Bone marrow (tissue), 2 donors: ENCODE measurements around the gene TFDP1.
"Not testable (repeated sequence)": the region's sequence is repeated elsewhere in the genome, so short reads cannot be mapped to it uniquely, and the experiment has no call there.

Experiments
- DNase-seq, 2 donors: peaks; one replicate each; lab custom pipeline; 2025; lab: John Stamatoyannopoulos, UW

The TFDP1 gene

DNA sequence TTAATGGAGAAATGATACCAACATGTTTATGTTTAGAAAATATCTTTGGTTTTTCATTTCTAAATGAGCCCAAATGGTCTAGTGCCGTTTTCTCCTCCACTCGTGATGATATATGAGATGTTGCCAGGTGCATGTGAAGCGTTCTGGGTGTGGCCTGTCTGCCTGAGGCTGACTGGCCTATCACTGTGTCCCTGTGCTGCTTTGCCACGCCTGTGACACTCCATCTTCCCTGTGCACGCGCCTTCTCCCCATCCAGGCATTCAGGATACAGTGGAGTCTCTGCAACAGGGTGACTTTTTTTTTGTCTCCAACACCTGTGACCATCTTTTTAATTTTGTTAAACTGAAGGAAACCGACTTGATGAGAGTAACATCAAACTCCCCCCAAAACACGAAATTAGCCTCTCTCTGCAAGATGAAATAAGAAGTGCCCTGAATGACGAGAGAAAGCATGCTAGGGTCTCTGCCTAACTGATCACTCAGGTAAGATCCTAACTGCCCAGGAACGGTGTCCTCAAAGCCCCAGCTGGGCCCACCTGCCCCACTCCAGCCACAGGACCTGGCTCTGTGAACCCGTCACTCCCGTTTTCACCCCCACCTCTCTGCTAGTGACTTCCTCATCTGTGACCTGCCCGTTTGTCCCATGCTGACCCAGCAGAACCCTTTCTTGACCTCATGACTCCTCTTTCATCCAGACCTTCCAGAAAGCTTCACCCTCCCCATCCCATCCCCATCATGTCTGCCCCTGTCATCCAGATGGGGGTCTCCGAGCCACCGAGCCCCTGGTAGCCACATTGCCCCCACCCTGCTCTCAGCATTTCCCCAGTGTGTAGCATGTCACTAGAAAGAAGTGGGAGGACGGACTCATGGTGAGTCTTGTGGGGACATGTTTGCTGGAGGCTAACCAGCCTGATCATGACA, 33.2 kb upstream of the TFDP1 start:
- DNase-seq, result no peak

DNA sequence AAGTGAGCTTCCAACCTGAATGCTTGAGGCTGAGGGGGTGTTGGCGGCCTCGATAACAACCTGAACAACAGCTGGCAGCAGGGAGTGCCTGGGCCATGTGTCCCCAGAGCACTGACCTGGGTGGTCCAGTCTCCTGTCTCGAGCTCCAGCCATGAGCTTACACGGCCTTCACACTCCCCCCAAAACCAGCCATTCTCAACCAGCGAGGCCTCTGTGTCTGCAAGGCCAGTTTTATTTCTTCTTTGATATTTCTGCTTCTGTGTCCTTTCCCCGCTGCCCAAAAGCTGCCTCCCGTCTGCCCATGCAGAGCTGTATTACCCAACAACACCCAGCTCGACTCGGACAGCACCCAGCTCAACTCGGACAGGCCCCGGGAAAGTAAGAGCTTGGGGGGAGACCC, 32.5 kb upstream of the TFDP1 start:
- DNase-seq, result no peak

DNA sequence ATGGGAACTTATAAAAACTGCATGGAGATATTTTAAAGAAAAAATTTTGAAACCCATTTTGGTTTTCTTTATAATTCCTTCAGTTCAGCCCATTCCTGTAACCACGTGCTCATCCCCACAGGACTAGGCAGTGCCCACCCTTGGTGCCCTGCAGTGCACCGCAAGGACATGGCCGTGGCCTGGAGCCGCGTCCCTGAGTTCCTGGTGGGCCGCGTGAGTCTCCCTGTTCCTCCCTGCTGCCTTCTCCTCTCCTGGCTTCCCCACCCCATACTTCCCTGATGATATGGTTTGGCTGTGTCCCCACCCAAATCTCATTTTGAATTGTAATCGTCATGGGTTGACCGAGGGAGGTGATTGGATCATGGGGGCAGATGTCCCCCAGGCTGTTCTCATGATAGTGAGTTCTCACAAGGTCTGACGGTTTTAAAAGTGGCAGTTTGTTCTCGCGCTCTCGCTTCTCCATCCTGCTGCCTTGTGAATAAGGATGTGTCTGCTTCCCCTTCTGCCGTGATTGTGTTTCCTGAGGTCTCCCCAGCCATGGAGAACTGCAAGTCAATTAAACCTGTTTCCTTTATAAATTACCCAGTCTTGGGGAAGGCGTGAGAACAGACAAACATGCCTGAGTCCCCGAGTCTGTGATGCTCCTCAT, 31.6 kb upstream of the TFDP1 start:
- DNase-seq, result peak in 1 of 2 donors; percentile 55

DNA sequence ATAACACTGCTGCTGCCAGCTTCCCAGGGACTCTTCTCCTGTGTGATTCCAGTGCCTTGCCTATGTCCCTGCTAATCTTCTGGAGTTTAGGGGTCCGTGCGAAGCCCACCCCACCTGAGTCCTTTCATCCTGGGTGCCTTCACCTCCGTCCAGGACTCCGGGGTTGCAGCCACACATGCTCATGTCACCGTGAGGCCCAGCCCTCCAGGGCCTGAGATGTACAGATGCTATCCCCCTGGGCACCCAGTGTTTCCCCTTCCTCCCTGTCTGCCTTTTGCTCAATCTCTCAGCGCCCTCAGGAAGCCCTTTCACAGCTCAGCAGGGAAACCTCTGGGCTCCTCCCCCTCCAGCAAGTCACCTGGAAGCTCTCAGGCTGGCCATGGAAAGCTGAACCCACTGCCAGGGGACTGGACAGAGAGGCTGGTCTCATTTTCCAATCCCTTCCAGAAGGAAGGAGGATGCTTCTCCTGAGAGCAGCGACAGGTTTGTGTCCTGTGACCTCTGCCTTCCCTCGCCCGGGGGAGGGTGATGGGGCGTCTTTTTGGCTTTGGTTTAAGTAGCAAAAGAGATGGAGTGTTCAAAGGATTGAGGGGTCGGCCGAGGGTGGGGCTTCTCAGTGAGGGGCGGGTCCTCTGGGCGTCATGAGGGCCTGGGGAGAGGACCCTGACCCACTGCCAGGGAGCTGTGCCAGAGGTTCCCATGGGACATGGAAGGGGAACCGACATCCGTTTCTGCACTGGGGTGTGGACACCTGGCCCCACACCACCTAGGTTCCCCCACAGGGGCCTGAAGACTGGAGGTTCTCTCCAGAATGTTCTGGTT, 30.8 kb upstream of the TFDP1 start:
- no peak for DNase-seq

DNA sequence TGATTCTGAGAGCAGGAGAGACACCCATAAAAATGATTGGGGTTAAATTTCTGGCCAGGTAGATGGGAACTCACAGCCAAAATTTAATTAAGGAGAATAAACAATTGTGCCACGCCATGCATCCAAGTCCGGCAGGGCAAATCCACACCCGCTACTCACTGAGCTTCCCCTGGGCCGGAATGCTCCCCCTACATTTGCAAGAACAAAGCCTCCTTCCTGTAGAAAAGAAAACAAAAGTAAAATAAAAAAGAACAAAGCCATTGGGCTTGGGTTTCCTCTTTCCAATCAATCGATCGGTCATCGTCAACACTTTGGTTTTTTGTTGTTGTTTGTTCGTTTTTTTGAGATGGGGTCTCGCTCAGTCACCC, 30.2 kb upstream of the TFDP1 start:
- no peak for DNase-seq

DNA sequence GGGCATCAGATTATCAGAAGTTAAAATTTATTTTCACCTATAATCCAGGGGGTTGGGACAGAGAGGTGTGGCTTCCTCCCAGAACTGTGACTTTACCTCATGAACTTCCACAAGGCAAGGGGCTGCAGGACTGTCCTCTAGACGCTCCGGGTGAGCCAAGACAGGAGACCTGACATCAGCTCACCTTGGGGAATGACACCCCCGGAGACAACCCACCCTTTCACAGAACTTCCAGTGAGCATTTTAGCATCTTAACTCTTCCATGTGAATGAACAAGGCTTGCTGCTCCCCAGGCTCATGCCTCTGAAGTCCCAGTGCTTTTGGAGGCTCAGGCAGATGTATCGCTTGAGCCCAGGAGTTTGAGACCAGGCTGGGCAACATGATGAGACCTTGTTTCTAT, 29.4 kb upstream of the TFDP1 start:
- DNase-seq, result no peak

DNA sequence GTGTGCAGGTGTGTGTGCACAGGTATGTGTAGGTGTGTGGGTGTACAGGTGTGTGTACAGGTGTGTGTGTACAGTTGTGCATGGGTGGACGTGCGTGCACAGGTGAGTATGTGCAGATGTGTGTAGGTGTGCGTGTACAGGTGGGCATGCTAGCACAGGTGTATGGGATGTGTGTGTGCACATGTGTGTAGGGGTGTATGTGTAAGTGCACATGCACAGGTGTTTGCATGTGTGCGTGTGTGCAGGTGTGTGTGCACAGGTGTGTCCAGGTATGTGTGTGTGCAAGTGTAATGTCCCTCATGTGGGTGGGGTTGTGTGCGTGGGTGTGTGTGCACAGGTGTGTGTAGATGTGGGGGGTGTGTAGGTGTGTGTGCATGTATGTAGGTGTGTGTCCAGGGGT, 27.5 kb upstream of the TFDP1 start:
- DNase-seq, result no peak

DNA sequence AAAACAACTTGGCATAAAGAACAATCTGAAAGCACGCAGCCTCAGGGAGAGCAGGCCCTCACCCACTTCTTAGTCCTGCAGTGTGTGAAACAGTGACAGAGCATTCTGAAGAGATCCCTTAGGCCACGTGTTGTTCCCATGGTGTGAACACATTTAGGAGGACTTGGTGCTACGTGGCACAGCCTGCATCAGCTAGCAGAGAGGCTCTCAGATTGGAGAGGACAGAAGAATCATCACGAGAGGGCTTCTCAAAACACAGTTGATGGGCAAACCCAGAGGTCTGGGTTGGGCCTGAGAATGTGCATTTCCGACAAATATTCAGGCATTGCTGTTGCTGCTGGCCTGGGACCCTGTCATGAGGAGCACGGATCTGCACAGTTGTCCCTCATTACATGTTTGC, 26.1 kb upstream of the TFDP1 start:
- DNase-seq, result no peak

DNA sequence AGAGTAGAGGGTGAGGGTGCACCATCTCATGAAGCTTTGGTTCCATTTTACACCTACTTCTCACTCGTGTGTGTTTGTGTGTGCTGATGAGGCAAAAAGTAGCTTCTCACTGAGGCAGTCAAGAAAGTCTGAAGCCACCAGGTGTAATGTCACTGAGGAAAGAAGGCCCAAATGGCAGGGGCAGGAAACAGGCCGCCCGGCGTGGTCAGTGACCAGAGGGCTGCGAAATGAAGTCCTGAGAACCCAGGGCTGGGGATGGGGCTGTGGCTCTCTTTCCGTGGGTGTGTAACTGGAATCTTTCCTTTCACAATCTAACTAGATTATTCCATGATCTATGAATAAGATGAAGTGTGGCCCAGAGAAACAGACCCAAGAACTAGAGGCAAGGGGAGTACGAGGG, 25.5 kb upstream of the TFDP1 start:
- no peak for DNase-seq

DNA sequence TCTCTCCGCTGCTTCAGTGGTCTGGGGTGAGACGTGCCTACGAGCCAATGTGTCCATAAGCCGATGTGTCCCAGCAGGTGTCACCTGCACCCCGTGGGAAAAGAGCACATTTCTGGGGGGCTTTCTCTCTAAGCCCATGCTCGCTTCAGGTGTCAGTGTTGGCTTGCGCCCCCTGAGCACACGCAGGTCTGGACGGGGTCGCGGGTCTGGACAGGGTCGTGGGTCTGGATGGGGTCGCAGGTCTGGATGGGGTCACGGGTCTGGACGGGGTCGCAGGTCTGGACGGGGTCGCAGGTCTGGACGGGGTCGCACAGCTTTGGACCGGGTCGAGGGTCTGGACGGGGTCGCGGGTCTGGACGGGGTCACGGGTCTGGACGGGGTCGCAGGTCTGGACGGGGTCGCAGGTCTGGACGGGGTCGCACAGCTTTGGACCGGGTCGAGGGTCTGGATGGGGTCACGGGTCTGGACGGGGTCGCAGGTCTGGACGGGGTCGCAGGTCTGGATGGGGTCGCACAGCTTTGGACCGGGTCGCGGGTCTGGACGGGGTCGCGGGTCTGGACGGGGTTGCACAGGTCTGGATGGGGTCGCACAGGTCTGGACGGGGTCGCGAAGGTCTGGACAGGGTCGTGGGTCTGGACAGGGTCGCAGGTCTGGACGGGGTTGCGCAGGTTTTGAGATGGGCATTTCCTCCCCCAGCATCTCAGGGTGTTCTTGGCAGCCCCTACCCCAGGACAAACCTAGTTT, 24.5 kb upstream of the TFDP1 start:
- no peak for DNase-seq

DNA sequence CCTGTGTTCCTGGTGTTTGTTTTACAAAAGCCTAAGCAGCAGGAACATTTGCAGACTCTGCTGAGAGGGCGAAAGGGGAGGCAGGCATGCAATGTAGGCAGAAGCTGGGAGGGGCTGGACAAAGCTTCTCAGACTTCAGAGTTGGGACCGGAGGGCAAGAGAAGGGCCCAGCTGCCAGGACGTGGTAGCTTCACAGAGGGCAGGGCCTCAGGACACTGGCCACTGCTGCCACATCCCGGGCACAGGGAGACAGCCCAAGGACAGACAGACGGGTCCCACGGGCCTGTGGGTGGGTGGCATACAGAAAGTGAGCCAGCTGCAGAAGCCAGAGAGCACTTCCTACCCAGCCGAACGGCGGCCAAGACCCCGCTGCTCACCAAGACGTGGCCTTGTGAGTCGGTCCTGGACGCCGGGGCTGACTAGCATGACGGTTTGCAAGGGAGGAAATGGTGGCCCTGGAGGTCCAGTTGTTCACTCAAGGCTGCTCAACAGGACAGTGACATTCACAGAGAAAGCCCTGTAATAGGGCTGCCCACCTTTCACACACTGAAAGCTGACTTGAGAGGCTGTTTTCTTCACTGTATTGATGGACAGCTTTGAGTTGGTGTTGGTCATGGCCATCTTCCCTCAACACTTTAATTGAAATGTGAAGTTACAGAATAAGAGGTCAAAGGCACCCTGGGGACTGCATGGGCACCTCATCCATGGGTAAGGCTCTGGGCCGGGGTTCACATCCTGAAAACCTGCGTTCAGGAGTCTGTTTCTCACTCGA, 23.7 kb upstream of the TFDP1 start:
- no peak for DNase-seq

DNA sequence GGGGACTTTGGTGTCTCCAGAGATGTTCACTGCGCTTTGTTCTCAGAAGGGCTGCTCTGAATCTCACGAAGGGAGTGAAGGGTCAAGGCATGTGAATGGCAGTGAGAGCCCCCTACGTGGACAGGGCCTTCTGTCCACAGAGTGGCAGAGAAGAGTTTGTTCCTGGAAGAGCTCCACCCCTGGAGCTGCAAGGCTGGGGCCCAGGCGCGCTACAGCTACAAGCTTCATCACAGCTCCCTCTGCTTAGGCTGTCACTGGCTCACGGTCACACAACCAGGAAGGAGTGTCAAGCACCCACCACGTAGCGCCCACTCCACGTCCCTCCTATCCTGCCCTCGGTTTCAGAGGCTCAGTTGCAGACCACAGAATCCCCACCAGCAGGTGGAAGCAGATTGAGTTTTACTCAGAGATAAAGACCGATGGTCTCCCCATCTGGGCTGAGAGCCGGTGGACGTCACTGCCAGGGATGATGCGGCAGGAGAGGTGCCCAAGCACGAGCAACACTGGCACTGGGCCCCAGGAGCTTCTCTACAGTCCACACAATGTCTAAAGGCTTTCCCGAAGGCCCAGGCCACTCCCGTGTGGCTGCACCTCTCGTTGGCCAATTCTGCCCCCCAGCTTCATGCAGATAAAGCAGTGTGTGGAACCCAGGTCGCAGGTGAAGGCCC, 23.0 kb upstream of the TFDP1 start:
- no peak for DNase-seq

DNA sequence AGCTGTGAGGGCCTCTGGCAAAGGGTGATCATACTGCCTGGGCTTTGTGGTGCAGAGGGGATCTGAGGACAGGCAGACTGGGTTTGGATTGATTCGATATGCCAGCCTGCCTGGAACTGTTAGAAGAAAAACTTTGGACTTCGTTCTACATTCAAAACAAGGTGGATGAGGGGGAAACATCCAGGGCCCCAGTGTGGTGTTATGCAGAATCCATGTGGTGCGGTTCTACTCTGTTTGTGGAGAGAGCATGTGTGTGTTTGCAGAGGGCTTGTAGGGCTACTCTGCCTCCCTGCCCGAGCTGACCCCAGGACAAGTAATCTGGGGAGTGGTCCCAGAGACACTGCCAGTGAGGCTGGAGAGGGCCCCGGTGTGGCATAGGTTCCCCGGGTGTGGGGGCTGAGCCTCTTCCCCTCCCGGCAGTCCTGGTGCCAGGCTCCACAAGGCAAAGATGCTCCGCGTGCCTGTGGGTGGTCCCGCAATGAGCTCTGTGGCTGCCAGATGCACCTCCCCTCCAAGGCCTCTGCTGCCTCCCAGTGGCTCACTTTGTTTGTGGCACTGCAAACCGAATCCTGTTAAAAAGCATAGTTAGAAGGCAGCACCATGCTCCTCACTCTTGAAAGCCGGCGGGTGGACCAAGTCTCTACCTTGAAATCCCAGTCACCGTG, 22.3 kb upstream of the TFDP1 start:
- peak in 1 of 2 donors; percentile 45 for DNase-seq

DNA sequence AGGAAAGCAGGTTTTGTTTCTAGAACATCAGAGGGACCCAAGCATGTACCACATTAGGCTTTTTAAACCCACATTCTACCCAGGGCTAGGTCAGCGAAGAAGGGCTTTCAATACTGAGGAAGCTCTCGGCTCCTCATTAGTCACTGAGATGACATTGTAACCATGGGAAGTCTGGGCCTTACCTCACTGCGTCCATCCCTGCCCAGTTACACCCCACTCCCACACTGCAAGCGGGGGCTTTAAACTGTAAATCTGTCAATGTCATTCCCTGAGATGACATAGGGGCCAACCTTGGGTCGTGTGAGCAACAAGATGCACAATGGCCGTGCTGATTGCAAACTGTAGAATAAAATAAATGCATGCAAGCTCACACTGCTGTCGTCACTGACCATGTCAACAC, 21.7 kb upstream of the TFDP1 start:
- DNase-seq, result no peak

DNA sequence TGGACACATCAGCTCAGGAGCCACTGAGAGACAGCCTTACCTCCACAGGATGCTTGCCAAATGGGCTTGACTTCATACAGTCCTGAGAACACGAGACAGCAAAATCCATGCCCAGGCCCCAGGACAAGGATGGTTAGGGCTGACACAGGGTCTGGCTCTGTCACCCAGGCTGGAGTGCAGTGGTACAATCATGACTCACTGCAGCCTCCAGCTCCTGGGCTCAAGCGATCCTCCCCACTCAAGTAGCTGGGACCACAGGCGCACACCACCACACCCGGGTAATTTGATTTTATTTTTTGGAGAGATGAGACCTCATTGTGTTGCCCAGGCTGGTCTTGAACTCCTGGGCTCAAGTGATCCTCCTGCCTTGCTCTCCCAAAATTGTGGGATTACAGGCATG, 21.0 kb upstream of the TFDP1 start:
- not testable (repeated sequence) for DNase-seq

DNA sequence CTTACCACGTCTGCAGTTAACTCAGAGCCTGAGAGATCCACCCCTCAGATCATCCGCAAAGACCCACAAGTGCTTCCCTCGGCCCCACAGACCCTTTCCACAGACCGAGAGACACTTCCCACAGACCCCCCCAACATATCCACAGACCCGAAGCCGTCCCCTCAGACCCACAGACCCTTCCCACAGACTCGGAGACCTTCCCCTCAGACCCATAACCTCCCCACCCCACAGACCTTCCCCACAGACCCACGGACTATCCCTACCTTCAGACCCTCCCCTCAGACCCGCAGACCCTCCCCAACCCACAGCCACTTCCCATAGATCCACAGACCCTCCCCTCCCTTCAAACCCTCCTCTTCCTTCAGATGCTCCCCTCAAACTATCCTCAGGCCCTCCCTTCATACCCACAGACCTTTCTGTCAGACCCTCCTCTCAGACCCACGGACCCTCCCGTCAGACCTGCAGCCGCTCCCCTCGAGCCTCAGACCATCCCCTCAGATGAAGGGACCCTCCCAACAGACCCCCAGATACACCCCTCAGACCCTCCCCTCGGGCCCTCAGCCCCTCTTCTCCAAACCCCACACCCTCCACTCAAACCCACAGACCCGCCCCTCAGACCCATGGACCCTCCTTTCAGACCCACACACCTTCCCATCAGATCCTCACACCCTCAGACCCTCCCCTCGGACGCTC, 20.1 kb upstream of the TFDP1 start:
- DNase-seq, result no peak

DNA sequence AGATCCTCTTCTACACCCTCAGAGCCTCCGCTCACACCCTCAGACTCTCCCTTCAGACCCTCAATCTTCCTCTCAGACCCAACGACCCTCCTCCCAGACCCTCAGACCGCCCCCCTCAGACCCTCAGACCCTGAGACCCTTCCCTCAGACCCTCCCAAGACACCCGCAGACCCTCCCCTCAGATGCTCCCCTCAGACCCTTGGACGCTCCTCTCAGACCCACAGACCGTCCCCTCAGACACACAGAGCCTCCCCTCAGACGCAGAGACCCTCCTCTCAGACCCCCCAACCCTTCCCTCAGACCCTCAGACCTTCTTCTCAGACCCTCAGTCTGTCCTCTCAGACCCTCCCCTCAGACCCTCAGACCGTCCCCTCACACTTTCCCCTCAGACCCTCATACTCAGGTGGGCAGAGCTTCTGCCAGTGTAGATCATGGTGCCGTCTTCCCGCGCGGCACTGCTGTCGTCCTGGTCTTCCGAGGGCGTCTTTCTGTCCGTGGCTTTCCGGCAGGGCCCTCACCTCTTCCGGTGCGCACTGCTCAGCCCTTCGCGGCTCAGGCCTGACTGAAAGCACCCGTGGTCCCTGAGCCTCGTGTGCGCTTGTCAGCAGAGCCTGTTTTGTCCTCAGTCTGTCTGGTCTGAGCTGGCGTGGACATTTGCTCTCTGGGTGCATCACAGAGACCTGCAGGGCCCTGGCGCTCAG, 18.9 kb upstream of the TFDP1 start:
- no peak for DNase-seq

DNA sequence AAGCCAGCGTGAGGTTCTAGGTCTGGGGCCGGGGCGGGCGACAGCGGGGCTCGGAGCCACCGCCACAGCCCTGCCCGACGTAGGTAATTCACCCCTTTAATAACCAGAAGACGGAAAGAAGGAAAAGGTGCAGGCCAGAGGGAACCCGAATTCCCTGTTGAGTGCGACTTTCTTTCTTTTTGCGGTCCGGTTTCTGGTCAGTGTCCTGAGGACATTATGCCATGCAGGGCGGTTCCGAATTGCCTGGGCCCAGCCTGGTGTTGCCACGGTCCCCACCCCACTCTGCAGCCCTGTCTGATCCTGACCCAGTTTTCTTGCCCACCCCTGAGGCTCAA, 18.4 kb upstream of the TFDP1 start:
- no peak for DNase-seq

DNA sequence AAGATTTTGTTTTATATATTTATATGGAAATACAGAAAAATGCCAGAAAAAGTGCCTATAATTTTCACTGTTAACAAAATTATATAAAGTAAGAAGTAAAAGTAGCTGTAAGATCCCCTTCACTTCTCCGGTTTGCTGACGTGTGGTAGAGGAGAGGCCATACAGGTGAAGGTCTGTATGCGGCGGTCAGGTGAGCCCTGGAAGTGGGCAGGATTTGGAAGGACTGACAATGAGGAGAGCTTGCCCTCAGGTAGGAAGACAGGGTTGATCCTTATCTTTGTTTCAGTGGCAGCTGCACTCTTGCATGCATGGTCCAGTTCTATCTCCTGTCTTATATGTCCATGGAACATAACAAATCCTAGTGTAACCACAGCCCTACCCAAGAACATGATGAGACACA, 16.9 kb upstream of the TFDP1 start:
- no peak for DNase-seq
